ENCODE data around the gene PDLIM4.

Gene PDLIM4

GRCh38 chr5:132271251-132272246 is 14.1 kb downstream of the PDLIM4 start:
- DNase-seq (ENCODE audit: insufficient read length) (no peak), FAIRE-seq (no peak)
- TF ChIP-seq POLR2AphosphoS5 (IDR thresholded peaks at IDR 0.05; ENCODE audit: low read depth, low read length) (no peak), POLR2A (IDR thresholded peaks at IDR 0.05; ENCODE audit: low read depth, low read length) (no peak), TAF1 (IDR thresholded peaks at IDR 0.05; ENCODE audit: borderline replicate concordance, low read depth, low read length) (no peak)

- DNase-seq (ENCODE audit: insufficient read length) (no peak), FAIRE-seq (no peak)
- no peak for TF ChIP-seq POLR2AphosphoS5 (IDR thresholded peaks at IDR 0.05; ENCODE audit: low read depth, low read length)
Measured at GRCh38 chr5:132272311-132273210, 15.1 kb downstream of the PDLIM4 start.

- no peak for TF ChIP-seq TAF1 (IDR thresholded peaks at IDR 0.05; ENCODE audit: borderline replicate concordance, low read depth, low read length)
- TF ChIP-seq POLR2A (IDR thresholded peaks at IDR 0.05; ENCODE audit: low read depth, low read length), result no peak
- TF ChIP-seq POLR2AphosphoS5 (IDR thresholded peaks at IDR 0.05; ENCODE audit: low read depth, low read length), result no peak
- DNase-seq (ENCODE audit: insufficient read length), result no peak
Measured at GRCh38 chr5:132273631-132274030, 16.1 kb downstream of the PDLIM4 start.

GRCh38 chr5:132274050-132274792 is 16.7 kb downstream of the PDLIM4 start:
- FAIRE-seq (no peak), DNase-seq (ENCODE audit: insufficient read length) (no peak)
- TF ChIP-seq POLR2A (IDR thresholded peaks at IDR 0.05; ENCODE audit: low read depth, low read length) (no peak), POLR2AphosphoS5 (IDR thresholded peaks at IDR 0.05; ENCODE audit: low read depth, low read length) (no peak), TAF1 (IDR thresholded peaks at IDR 0.05; ENCODE audit: borderline replicate concordance, low read depth, low read length) (no peak)

More at GRCh38 chr5:132273631-132274030, 16.1 kb downstream of the PDLIM4 start:
- FAIRE-seq, result no peak

- no peak for DNase-seq (ENCODE audit: insufficient read length)
- TF ChIP-seq POLR2AphosphoS5 (IDR thresholded peaks at IDR 0.05; ENCODE audit: low read depth, low read length), result no peak
Measured at GRCh38 chr5:132275367-132276220, 18.1 kb downstream of the PDLIM4 start.

GRCh38 chr5:132277256-132277655 is 19.8 kb downstream of the PDLIM4 start:
- no peak for FAIRE-seq
- DNase-seq (ENCODE audit: insufficient read length), result no peak
- TF ChIP-seq TAF1 (IDR thresholded peaks at IDR 0.05; ENCODE audit: borderline replicate concordance, low read depth, low read length) (no peak), POLR2A (IDR thresholded peaks at IDR 0.05; ENCODE audit: low read depth, low read length) (no peak), POLR2AphosphoS5 (IDR thresholded peaks at IDR 0.05; ENCODE audit: low read depth, low read length) (no peak)

More at GRCh38 chr5:132275367-132276220, 18.1 kb downstream of the PDLIM4 start:
- FAIRE-seq, result no peak

- TF ChIP-seq TAF1 (IDR thresholded peaks at IDR 0.05; ENCODE audit: borderline replicate concordance, low read depth, low read length), result no peak
- no peak for TF ChIP-seq POLR2AphosphoS5 (IDR thresholded peaks at IDR 0.05; ENCODE audit: low read depth, low read length)
- TF ChIP-seq POLR2A (IDR thresholded peaks at IDR 0.05; ENCODE audit: low read depth, low read length), result no peak
- no peak for FAIRE-seq
- DNase-seq (ENCODE audit: insufficient read length), result no peak
Measured at GRCh38 chr5:132277971-132278853, 20.7 kb downstream of the PDLIM4 start.

GRCh38 chr5:132279801-132280200 is 22.3 kb downstream of the PDLIM4 start:
- DNase-seq (ENCODE audit: insufficient read length) (no peak), FAIRE-seq (no peak)
- TF ChIP-seq POLR2AphosphoS5 (IDR thresholded peaks at IDR 0.05; ENCODE audit: low read depth, low read length) (no peak), POLR2A (IDR thresholded peaks at IDR 0.05; ENCODE audit: low read depth, low read length) (no peak), TAF1 (IDR thresholded peaks at IDR 0.05; ENCODE audit: borderline replicate concordance, low read depth, low read length) (no peak)

- TF ChIP-seq TAF1 (IDR thresholded peaks at IDR 0.05; ENCODE audit: borderline replicate concordance, low read depth, low read length) (no peak), POLR2AphosphoS5 (IDR thresholded peaks at IDR 0.05; ENCODE audit: low read depth, low read length) (no peak), POLR2A (IDR thresholded peaks at IDR 0.05; ENCODE audit: low read depth, low read length) (no peak)
- FAIRE-seq, result no peak
- DNase-seq (ENCODE audit: insufficient read length), result no peak
Measured at GRCh38 chr5:132280371-132281240, 23.1 kb downstream of the PDLIM4 start.

Data from GM12892 (cell line).